Stimulated activated naive B cell treated with anti-CD40 and anti-IgM and Interleukin-4, amounts not matched to agents 10 μg/mL and 1 μg/mL and 100 μg/mL, for 72 hours (primary cell): ENCODE data around the gene NTNG2.

Experiments used
- ATAC-seq, 2 donors: fragments of 150-1000 bp; cut with Tn5 transposase; replicated peaks; 2 replicates each; pipeline ENCODE4 v1.10.0; 2021; ENCODE audit warnings: moderate library complexity in 1 of 2
- DNase-seq: peaks from one replicate; pipeline ENCODE4 v3.0.0; 2021
- H3K27ac Mint-ChIP-seq: one replicate; pipeline ENCODE4 v1.8.0; 2022; ENCODE audit warnings: mild to moderate bottlenecking, mixed read lengths
- H3K27me3 Mint-ChIP-seq, 2 donors: one replicate each; pipeline ENCODE4 v1.8.0; 2022; ENCODE audit warnings: mixed read lengths in 2 of 2
- H3K36me3 Mint-ChIP-seq, 2 donors: one replicate each; pipeline ENCODE4 v1.8.0; 2022; ENCODE audit warnings: mixed read lengths in 2 of 2, mild to moderate bottlenecking in 1 of 2
- H3K4me1 Mint-ChIP-seq, 2 donors: one replicate each; pipeline ENCODE4 v1.8.0; 2022; ENCODE audit warnings: mixed read lengths in 2 of 2, mild to moderate bottlenecking in 1 of 2
- H3K4me3 Mint-ChIP-seq, 2 donors: one replicate each; pipeline ENCODE4 v1.8.0; 2022; ENCODE audit warnings: mild to moderate bottlenecking in 2 of 2, mixed read lengths in 2 of 2, moderate library complexity in 1 of 2
- H3K9me3 Mint-ChIP-seq, 2 donors: one replicate each; pipeline ENCODE4 v1.8.0; 2022; ENCODE audit warnings: mixed read lengths in 2 of 2, mild to moderate bottlenecking in 1 of 2

NTNG2 gene

GRCh38 chr9:132235894-132236661 lies 74.2 kb downstream of the NTNG2 start:
- Mint-ChIP-seq H3K36me3 (no peaks in the 10 kb centered on the region), H3K4me3 (no peak overlapping the region), H3K27ac (no peak overlapping the region), H3K27me3 (peaks cover 14% of the 10 kb centered on the region in 2 donors), H3K9me3 (no peaks in the 10 kb centered on the region), H3K4me1 (peaks cover 7 to 13% of the 10 kb centered on the region in 2 donors)
- peak in 1 of 2 donors; percentile 25 for ATAC-seq
- peak; percentile 58 for DNase-seq

- DNase-seq, result no peak
- H3K27ac Mint-ChIP-seq, result no peak overlapping the region
- no peaks in the 10 kb centered on the region for H3K9me3 Mint-ChIP-seq
- H3K4me1 Mint-ChIP-seq, result peaks cover 10 to 18% of the 10 kb centered on the region in 2 donors
- peaks cover 9 to 11% of the 10 kb centered on the region in 2 donors for H3K27me3 Mint-ChIP-seq
- H3K4me3 Mint-ChIP-seq, result no peak overlapping the region
- no peak for ATAC-seq
- H3K36me3 Mint-ChIP-seq, result peaks cover 3% of the 10 kb centered on the region in 2 donors
Measured at GRCh38 chr9:132236662-132237311, 74.9 kb downstream of the NTNG2 start.

- Mint-ChIP-seq H3K9me3 (no peaks in the 10 kb centered on the region), H3K4me1 (peaks cover 14 to 22% of the 10 kb centered on the region in 2 donors), H3K27me3 (peaks cover 6 to 7% of the 10 kb centered on the region in 2 donors), H3K27ac (no peak overlapping the region), H3K4me3 (no peak overlapping the region), H3K36me3 (peaks cover 3% of the 10 kb centered on the region in 2 donors)
- no peak for ATAC-seq
- no peak for DNase-seq
Measured at GRCh38 chr9:132237481-132237880, 75.6 kb downstream of the NTNG2 start.

- Mint-ChIP-seq H3K27me3 (peaks cover 2 to 3% of the 10 kb centered on the region in 2 donors), H3K27ac (no peak overlapping the region), H3K4me1 (peaks cover 15 to 26% of the 10 kb centered on the region in 2 donors), H3K4me3 (no peak overlapping the region), H3K36me3 (peaks cover 3% of the 10 kb centered on the region in 2 donors), H3K9me3 (no peaks in the 10 kb centered on the region)
- DNase-seq (no peak), ATAC-seq (no peak)
Measured at GRCh38 chr9:132238026-132238972, 76.4 kb downstream of the NTNG2 start.

GRCh38 chr9:132238992-132239391 lies 77.1 kb downstream of the NTNG2 start:
- Mint-ChIP-seq H3K4me3 (no peak overlapping the region), H3K4me1 (peaks cover 15 to 26% of the 10 kb centered on the region in 2 donors), H3K27ac (no peak overlapping the region), H3K27me3 (peaks cover 0 to 3% of the 10 kb centered on the region in 2 donors), H3K36me3 (peaks cover 3% of the 10 kb centered on the region in 2 donors), H3K9me3 (no peaks in the 10 kb centered on the region)
- DNase-seq (no peak), ATAC-seq (no peak)

- peaks cover 15 to 26% of the 10 kb centered on the region in 2 donors for H3K4me1 Mint-ChIP-seq
- DNase-seq, result no peak
- H3K36me3 Mint-ChIP-seq, result peaks cover 3% of the 10 kb centered on the region in 2 donors
- H3K27ac Mint-ChIP-seq, result no peak overlapping the region
- H3K4me3 Mint-ChIP-seq, result no peak overlapping the region
- ATAC-seq, result no peak
- no peaks in the 10 kb centered on the region for H3K9me3 Mint-ChIP-seq
- H3K27me3 Mint-ChIP-seq, result peaks cover 0 to 3% of the 10 kb centered on the region in 2 donors
Measured at GRCh38 chr9:132239518-132239917, 77.7 kb downstream of the NTNG2 start.

GRCh38 chr9:132239999-132240840 lies 78.4 kb downstream of the NTNG2 start:
- no peak overlapping the region for H3K27ac Mint-ChIP-seq
- DNase-seq, result no peak

GRCh38 chr9:132240841-132241482 lies 79.1 kb downstream of the NTNG2 start:
- peaks cover 3% of the 10 kb centered on the region in 2 donors for H3K36me3 Mint-ChIP-seq

More at GRCh38 chr9:132239999-132240840, 78.4 kb downstream of the NTNG2 start:
- Mint-ChIP-seq H3K27me3 (no peaks in the 10 kb centered on the region), H3K4me3 (no peak overlapping the region), H3K4me1 (peaks cover 15 to 26% of the 10 kb centered on the region in 2 donors), H3K36me3 (peaks cover 3% of the 10 kb centered on the region in 2 donors), H3K9me3 (no peaks in the 10 kb centered on the region)
- no peak for ATAC-seq

GRCh38 chr9:132241483-132241839 lies 79.6 kb downstream of the NTNG2 start:
- Mint-ChIP-seq H3K4me1 (peaks cover 15 to 18% of the 10 kb centered on the region in 2 donors), H3K36me3 (peaks cover 3% of the 10 kb centered on the region in 2 donors), H3K9me3 (no peaks in the 10 kb centered on the region), H3K4me3 (peak overlapping the region; percentile 97 to 99), H3K27me3 (peaks cover 5 to 10% of the 10 kb centered on the region in 2 donors), H3K27ac (peak overlapping the region; percentile 91)
- no peak for DNase-seq
- no peak for ATAC-seq

More at GRCh38 chr9:132240841-132241482, 79.1 kb downstream of the NTNG2 start:
- H3K4me3 Mint-ChIP-seq, result peak overlapping the region; percentile 97 to 99
- H3K27me3 Mint-ChIP-seq, result peaks cover 5 to 7% of the 10 kb centered on the region in 2 donors
- DNase-seq (peak; percentile 96), ATAC-seq (peak; percentile 87 to 92)
- H3K4me1 Mint-ChIP-seq, result peaks cover 15 to 23% of the 10 kb centered on the region in 2 donors
- no peaks in the 10 kb centered on the region for H3K9me3 Mint-ChIP-seq
- peak overlapping the region; percentile 91 for H3K27ac Mint-ChIP-seq

- Mint-ChIP-seq H3K27ac (peak overlapping the region; percentile 97), H3K4me3 (peak overlapping the region; percentile 99)
- peak in 1 of 2 donors; percentile 4 for ATAC-seq
Measured at GRCh38 chr9:132241840-132242620, 80.2 kb downstream of the NTNG2 start.

GRCh38 chr9:132242621-132243155 lies 80.8 kb downstream of the NTNG2 start:
- Mint-ChIP-seq H3K4me1 (peaks cover 11 to 14% of the 10 kb centered on the region in 2 donors), H3K4me3 (peak overlapping the region; percentile 91 to 99), H3K36me3 (peaks cover 3% of the 10 kb centered on the region in 2 donors), H3K9me3 (no peaks in the 10 kb centered on the region), H3K27ac (peak overlapping the region; percentile 97), H3K27me3 (peaks cover 9 to 17% of the 10 kb centered on the region in 2 donors)
- ATAC-seq, result no peak
- DNase-seq, result no peak

More at GRCh38 chr9:132241840-132242620, 80.2 kb downstream of the NTNG2 start:
- no peaks in the 10 kb centered on the region for H3K9me3 Mint-ChIP-seq
- peaks cover 5 to 11% of the 10 kb centered on the region in 2 donors for H3K27me3 Mint-ChIP-seq
- H3K36me3 Mint-ChIP-seq, result peaks cover 3% of the 10 kb centered on the region in 2 donors
- H3K4me1 Mint-ChIP-seq, result peaks cover 11 to 14% of the 10 kb centered on the region in 2 donors
- no peak for DNase-seq
